IMR-90 (cell line): ENCODE results near the gene ARHGEF17. TPM values are rescaled to one million over a fixed set of nuclear protein-coding genes. Genes with fewer than 3 reads are reported as not detected.
A peak's percentile ranks its signal among the peaks of the same experiment; 100 is the strongest.

Experiments
- ATAC-seq: fragments of 200-7000 bp; cut with Tn5 transposase; 2 replicates; pipeline ENCODE4 v1.9.1; 2020; ENCODE audit warnings: low read depth, mild to moderate bottlenecking, moderate library complexity
- BruUV-seq: library from RNA; stranded (reverse); fragments of 400-500 nt; replicated peaks from 2 replicates; lab custom pipeline; 2021; lab: Mats Ljungman, UMichigan
- CTCF ChIA-PET: fragments of 300-600 bp; formaldehyde crosslinking; extraction: SDS; loops from one replicate; lab custom pipeline; 2021; ENCODE audit warnings: antibody characterized with exemption; lab: Yijun Ruan, JAX
- POLR2A ChIA-PET: fragments of 300-600 bp; sonication (Branson Sonifier 250); formaldehyde crosslinking; loops from one replicate; lab custom pipeline; 2022; ENCODE audit warnings: antibody characterized with exemption; ENCODE audit not compliant: unreplicated experiment; lab: Charles Lee
- DNase-seq: peaks from one replicate; pipeline ENCODE4 v3.0.0; 2013
- H2AFZ ChIP-seq: replicated peaks from 2 replicates; pipeline ENCODE3; 2013; ENCODE audit warnings: low read length, mild to moderate bottlenecking; ENCODE audit not compliant: poor library complexity
- H2AK5ac ChIP-seq: 2 replicates; pipeline ENCODE4 v1.6.1; 2013; ENCODE audit warnings: low read depth, low read length, inconsistent platforms
- H2AK9ac ChIP-seq: replicated peaks from 2 replicates; pipeline ENCODE3; 2013; ENCODE audit warnings: mild to moderate bottlenecking, low read depth, low read length, moderate library complexity; ENCODE audit not compliant: poor library complexity
- H2BK120ac ChIP-seq: 2 replicates; pipeline ENCODE4 v1.6.1; 2013; ENCODE audit warnings: low read depth, low read length, inconsistent platforms
- H2BK15ac ChIP-seq: 3 replicates; pipeline ENCODE4 v1.6.1; 2013; ENCODE audit warnings: low read depth, low read length, inconsistent platforms
- H2BK20ac ChIP-seq: 2 replicates; pipeline ENCODE4 v1.6.1; 2013; ENCODE audit warnings: low read depth, mild to moderate bottlenecking, inconsistent platforms, low read length, moderate library complexity
- H2BK5ac ChIP-seq: 2 replicates; pipeline ENCODE4 v1.6.1; 2013; ENCODE audit warnings: mild to moderate bottlenecking, low read depth, low read length, inconsistent platforms; ENCODE audit not compliant: poor library complexity, severe bottlenecking
- H3K14ac ChIP-seq: replicated peaks from 2 replicates; pipeline ENCODE4 v1.6.1; 2013; ENCODE audit warnings: low read depth, low read length, inconsistent platforms
- H3K18ac ChIP-seq: 2 replicates; pipeline ENCODE4 v1.6.1; 2013; ENCODE audit warnings: low read depth, low read length, control low read depth
- H3K23ac ChIP-seq: 2 replicates; pipeline ENCODE4 v1.6.1; 2013; ENCODE audit warnings: low read depth, low read length, inconsistent platforms
- H3K27ac ChIP-seq: 2 replicates; pipeline ENCODE4 v1.5.1; 2013; ENCODE audit warnings: mild to moderate bottlenecking, control low read depth, low read length; ENCODE audit not compliant: insufficient read depth
- H3K27me3 ChIP-seq: 2 replicates; pipeline ENCODE4 v1.6.1; 2013; ENCODE audit warnings: low read length; ENCODE audit not compliant: control insufficient read depth, insufficient read depth
- H3K36me3 ChIP-seq: 2 replicates; pipeline ENCODE4 v1.6.1; 2013; ENCODE audit warnings: low read length, mixed read lengths; ENCODE audit not compliant: control insufficient read depth, insufficient read depth
- H3K4ac ChIP-seq: 2 replicates; pipeline ENCODE4 v1.6.1; 2013; ENCODE audit warnings: low read depth, low read length, inconsistent platforms
- H3K4me1 ChIP-seq: 2 replicates; pipeline ENCODE4 v1.6.1; 2013; ENCODE audit warnings: low read length, mixed read lengths; ENCODE audit not compliant: control insufficient read depth, insufficient read depth
- H3K4me2 ChIP-seq: 2 replicates; pipeline ENCODE4 v1.6.1; 2013; ENCODE audit warnings: low read depth, mild to moderate bottlenecking, control low read depth, low read length, moderate library complexity
- H3K4me3 ChIP-seq: 2 replicates; pipeline ENCODE4 v1.5.1; 2013; ENCODE audit warnings: low read depth, mild to moderate bottlenecking, control low read depth, low read length, moderate library complexity; ENCODE audit not compliant: insufficient read depth
- H3K56ac ChIP-seq: 2 replicates; pipeline ENCODE4 v1.6.1; 2013; ENCODE audit warnings: low read length, inconsistent platforms; ENCODE audit not compliant: insufficient read depth; ENCODE audit errors: extremely low read depth
- H3K79me1 ChIP-seq, 2 experiments: 2 replicates each; pipeline ENCODE4 v1.6.1; 2013; ENCODE audit warnings: low read length in 2 of 2, inconsistent platforms in 1 of 2, low read depth in 1 of 2
- H3K9ac ChIP-seq: 2 replicates; pipeline ENCODE4 v1.6.1; 2013; ENCODE audit warnings: low read depth, low read length, control low read depth
- H3K9me1 ChIP-seq: 2 replicates; pipeline ENCODE4 v1.6.1; 2013; ENCODE audit warnings: low read length, inconsistent platforms; ENCODE audit not compliant: insufficient read depth
- H3K9me3 ChIP-seq: 2 replicates; pipeline ENCODE4 v1.6.1; 2013; ENCODE audit warnings: low read length; ENCODE audit not compliant: control insufficient read depth, insufficient read depth
- H4K20me1 ChIP-seq: 2 replicates; pipeline ENCODE4 v1.6.1; 2013; ENCODE audit warnings: low read length, inconsistent platforms; ENCODE audit not compliant: insufficient read depth
- H4K5ac ChIP-seq: 2 replicates; pipeline ENCODE4 v1.6.1; 2013; ENCODE audit warnings: mild to moderate bottlenecking, low read depth, low read length, control low read depth
- H4K8ac ChIP-seq, 2 experiments: 2 replicates each; pipeline ENCODE4 v1.6.1; 2013; ENCODE audit warnings: low read depth in 2 of 2, low read length in 2 of 2, control low read depth in 1 of 2, inconsistent platforms in 1 of 2
- H4K91ac ChIP-seq: 2 replicates; pipeline ENCODE4 v1.6.1; 2013; ENCODE audit warnings: low read depth, low read length, inconsistent platforms; ENCODE audit not compliant: insufficient read depth
- BHLHE40 ChIP-seq: fragments of 150-350 bp; IDR thresholded peaks from 2 replicates; pipeline ENCODE4 v1.6.1; 2016; ENCODE audit warnings: mild to moderate bottlenecking, low read depth, low read length
- CEBPB ChIP-seq: IDR thresholded peaks from 2 replicates; pipeline ENCODE4 v1.6.1; 2012; ENCODE audit warnings: low read depth, low read length, improper control_type of control experiment
- CTCF ChIP-seq: conservative IDR thresholded peaks from 2 replicates; pipeline ENCODE4 v1.5.1; 2012; ENCODE audit warnings: mild to moderate bottlenecking, low read depth, low read length, improper control_type of control experiment
- FOS ChIP-seq: fragments of 150-350 bp; IDR thresholded peaks from 2 replicates; pipeline ENCODE4 v1.6.1; 2016; ENCODE audit warnings: low read depth, low read length
- MAZ ChIP-seq: IDR thresholded peaks from 2 replicates; pipeline ENCODE4 v1.6.1; 2012; ENCODE audit warnings: low read depth, mild to moderate bottlenecking, low read length, improper control_type of control experiment, moderate library complexity, borderline replicate concordance
- MXI1 ChIP-seq: IDR thresholded peaks from 2 replicates; pipeline ENCODE4 v1.6.1; 2012; ENCODE audit warnings: low read depth, mild to moderate bottlenecking, low read length, moderate library complexity, borderline replicate concordance
- NFE2L2 ChIP-seq: fragments of 150-350 bp; IDR thresholded peaks from 2 replicates; pipeline ENCODE4 v1.6.1; 2016; ENCODE audit warnings: low read depth, mild to moderate bottlenecking, low read length
- POLR2A ChIP-seq: IDR thresholded peaks from 2 replicates; pipeline ENCODE4 v1.6.1; 2012; ENCODE audit warnings: mild to moderate bottlenecking, low read depth, low read length
- RAD21 ChIP-seq: IDR thresholded peaks from 2 replicates; pipeline ENCODE4 v1.6.1; 2012; ENCODE audit warnings: low read length, improper control_type of control experiment
- RFX5 ChIP-seq: IDR thresholded peaks from 2 replicates; pipeline ENCODE4 v1.8.0; 2012; ENCODE audit warnings: low read depth, mild to moderate bottlenecking, low read length, moderate library complexity
- USF2 ChIP-seq: fragments of 150-350 bp; IDR thresholded peaks from 2 replicates; pipeline ENCODE4 v1.6.1; 2017; ENCODE audit warnings: mild to moderate bottlenecking, antibody characterized with exemption, low read length, low read depth
- WGBS, 2 experiments: methylation state at CpG; one replicate each; pipeline versions ENCODE4 v1.1.5 to v1.1.7; 2013; ENCODE audit warnings: missing lambda C conversion rate in 2 of 2; ENCODE audit not compliant: insufficient read length in 1 of 2; ENCODE audit errors: extremely low coverage in 2 of 2; 5-methylcytosine and 5-hydroxymethylcytosine counted together
- dilution Hi-C: fragments of 300-500 bp; cut with HindIII; formaldehyde crosslinking; loops from one replicate; pipeline ENCODE4 v1.14.3; 2018; ENCODE audit warnings: low sequenced_read_pairs; ENCODE audit not compliant: unreplicated experiment
- in situ Hi-C: fragments of 300-500 bp; cut with MboI; formaldehyde crosslinking; loops from 3 replicates; pipeline ENCODE4 v1.14.3; 2019; ENCODE audit warnings: low sequenced_read_pairs, inconsistent platforms, mixed read lengths
- intact Hi-C: fragments of 100-400 bp; cut with micrococcal nuclease; formaldehyde crosslinking; loops from 2 replicates; pipeline ENCODE4 v1.10.0; 2022
- polyA plus RNA-seq, 3 experiments: library from polyadenylated mRNA; depleted of rRNA; stranded (reverse); fragments of >200 nt; gene quantifications; 2 replicates each; pipeline ENCODE4 v1.2.3, GENCODE V29; 2012; ENCODE audit warnings: low replicate concordance in 1 of 3
- total RNA-seq: library from RNA; depleted of rRNA; stranded (reverse); fragments of >200 nt; gene quantifications from 2 replicates; pipeline ENCODE4 v1.2.3, GENCODE V29; 2012

ARHGEF17 gene
- total and polyA plus RNA-seq, 2 of the 4 experiments (the other 2 are of a cell fraction) = 21.7 to 97.7 TPM

GRCh38 chr11:73390601-73391565 lies 82.8 kb downstream of the ARHGEF17 start (continued):
- TF ChIP-seq NFE2L2 (no peak), RAD21 (no peak)

- ATAC-seq = no peak
- no peak overlapping the region for H3K9ac ChIP-seq
- no peak overlapping the region for H4K5ac ChIP-seq
- H3K4ac ChIP-seq = no peak overlapping the region
- no peak for TF ChIP-seq MXI1
- no peak for TF ChIP-seq BHLHE40
- no peak for TF ChIP-seq CEBPB
- TF ChIP-seq FOS = no peak
- TF ChIP-seq POLR2A = no peak
- TF ChIP-seq RFX5 = no peak
- no peak for TF ChIP-seq MAZ
- no peak for TF ChIP-seq CTCF
- TF ChIP-seq USF2 = no peak
- no peak for DNase-seq
- no peak overlapping the region for H3K56ac ChIP-seq
- H3K14ac ChIP-seq = no peak overlapping the region
- BruUV-seq = no TSS peak
- 97% methylated on average over 6 of the region's 10 CpGs; no CpG with 5 or more reads in 1 of the 2 experiments for WGBS, 2 experiments
- H2BK20ac ChIP-seq = no peak overlapping the region
- dilution Hi-C loops = no loop called here
- POLR2A ChIA-PET = no interaction called here
- in situ Hi-C loops = no loop called here
- H2AFZ ChIP-seq = no peak overlapping the region
- H2AK9ac ChIP-seq = peak overlapping the region; percentile 63
- peaks cover 14% of the 10 kb centered on the region for H4K20me1 ChIP-seq
- no peak overlapping the region for H2BK120ac ChIP-seq
- H3K27ac ChIP-seq = no peak overlapping the region
- H3K23ac ChIP-seq = no peak overlapping the region
- H3K79me1 ChIP-seq = peaks cover 15 to 28% of the 10 kb centered on the region in 2 experiments
- H3K4me2 ChIP-seq = no peak overlapping the region
- no peak overlapping the region for H3K18ac ChIP-seq
- no peak overlapping the region for H2BK15ac ChIP-seq
- no peaks in the 10 kb centered on the region for H3K27me3 ChIP-seq
- peaks cover 4% of the 10 kb centered on the region; the same call in 1 of the 2 replicates for H3K36me3 ChIP-seq
- H2AK5ac ChIP-seq = no peak overlapping the region
- no peak overlapping the region for H4K8ac ChIP-seq
- peaks cover 13% of the 10 kb centered on the region; the same call in 1 of the 2 replicates for H3K9me1 ChIP-seq
- H3K4me3 ChIP-seq = no peak overlapping the region
- no peak overlapping the region for H2BK5ac ChIP-seq
- intact Hi-C loops = no loop called here
- H3K9me3 ChIP-seq = no peaks in the 10 kb centered on the region
- CTCF ChIA-PET = no interaction called here
- H3K4me1 ChIP-seq = peaks cover 12% of the 10 kb centered on the region
- H4K91ac ChIP-seq = no peak overlapping the region
Measured at GRCh38 chr11:73391665-73392064, 83.6 kb downstream of the ARHGEF17 start.
